ENCODE data around the gene HOTAIR. TPM values are rescaled to one million over a fixed set of nuclear protein-coding genes. Genes with fewer than 3 reads are reported as not detected.

The HOTAIR gene
- total RNA-seq, 1 donor from 2014 or later = not detected

- no peaks in the 10 kb centered on the region for H3K79me2 ChIP-seq (ENCODE audit: low read depth)
- peaks cover 100% of the 10 kb centered on the region for H3K27me3 ChIP-seq
- TF ChIP-seq CTCF (IDR thresholded peaks at IDR 0.05) (no peak), EZH2 (IDR thresholded peaks at IDR 0.05) (peak; percentile 83), EZH2phosphoT487 (IDR thresholded peaks at IDR 0.05) (peak; percentile 78)
- peaks cover 5% of the 10 kb centered on the region for H3F3A ChIP-seq (ENCODE audit: low read depth)
- Mint-ChIP-seq H3K4me1 (no peaks in the 10 kb centered on the region), H3K27ac (no peak overlapping the region), H3K27me3 (ENCODE audit: insufficient read depth, low read depth) (peaks cover 96% of the 10 kb centered on the region), H3K36me3 (no peaks in the 10 kb centered on the region), H3K4me3 (no peak overlapping the region), H3K9me3 (peaks cover under 1% of the 10 kb centered on the region)
- no peaks in the 10 kb centered on the region for H3K36me3 ChIP-seq
- H3K9me3 ChIP-seq (ENCODE audit: low read depth) = no peaks in the 10 kb centered on the region
- H3K27ac ChIP-seq = no peak overlapping the region
- no peak overlapping the region for H2AFZ ChIP-seq (replicated peaks)
- no peak overlapping the region for H3K4me3 ChIP-seq
- DNase-seq (ENCODE audit: low spot score) = peak; percentile 40
- H4K20me1 ChIP-seq (ENCODE audit: low read depth) = peaks cover 71% of the 10 kb centered on the region
- no peak overlapping the region for H3K4me2 ChIP-seq
- no peaks in the 10 kb centered on the region for H3K4me1 ChIP-seq
- no peak overlapping the region for H3K9ac ChIP-seq
Observed at GRCh38 chr12:53951577-53952334, 23.0 kb downstream of the HOTAIR start.

DNA sequence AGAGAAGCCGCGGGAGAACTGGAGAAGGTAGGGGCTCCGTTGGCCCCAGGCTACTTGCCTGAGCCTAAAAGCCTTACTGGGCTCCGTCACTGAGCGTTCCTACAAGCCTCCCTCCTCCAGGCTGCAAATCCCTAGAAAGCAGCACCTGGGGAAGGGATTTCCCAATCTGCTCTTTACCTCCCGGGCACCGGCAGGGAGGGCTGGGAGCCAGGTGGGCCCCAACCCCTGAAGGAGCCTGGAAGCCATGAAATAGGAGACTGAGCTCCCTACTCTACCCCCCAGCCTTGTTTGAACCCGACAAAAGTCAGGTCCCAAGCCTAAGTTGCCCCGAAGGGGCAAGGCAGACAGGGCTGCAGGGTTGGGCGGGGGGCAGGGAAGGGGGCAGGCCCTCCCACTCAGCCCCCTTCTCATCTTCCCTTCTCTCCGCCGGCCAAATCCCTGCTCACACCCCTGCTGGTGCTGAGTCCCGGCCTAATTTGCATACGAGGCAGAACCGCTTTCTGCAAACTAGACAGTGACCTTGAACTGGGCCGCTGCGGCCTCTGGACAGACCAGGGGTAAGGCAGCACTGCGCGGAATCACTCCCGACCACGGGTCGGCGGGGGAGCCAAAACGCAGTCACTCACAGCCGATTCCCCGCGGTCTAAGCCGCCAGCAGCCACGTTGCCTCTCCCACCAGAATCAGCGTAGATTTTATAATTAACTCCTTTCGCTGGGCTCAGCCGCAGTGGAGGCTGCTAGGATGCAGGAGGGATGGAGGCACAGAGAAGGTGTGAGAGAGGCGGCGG lies 23.8 kb downstream of the HOTAIR start:
- no peak for DNase-seq (ENCODE audit: low spot score)
- H3K4me1 Mint-ChIP-seq = no peaks in the 10 kb centered on the region
- Histone ChIP-seq H3K4me1 (no peaks in the 10 kb centered on the region), H3K27me3 (peaks cover 100% of the 10 kb centered on the region), H3K9me3 (ENCODE audit: low read depth) (no peaks in the 10 kb centered on the region), H3K9ac (no peak overlapping the region), H3K27ac (no peak overlapping the region), H3F3A (ENCODE audit: low read depth) (peaks cover 5% of the 10 kb centered on the region), H3K4me2 (no peak overlapping the region), H3K36me3 (no peaks in the 10 kb centered on the region), H3K79me2 (ENCODE audit: low read depth) (no peaks in the 10 kb centered on the region), H3K4me3 (no peak overlapping the region), H2AFZ (replicated peaks) (no peak overlapping the region), H4K20me1 (ENCODE audit: low read depth) (peaks cover 67% of the 10 kb centered on the region)
- no peak overlapping the region for H3K27ac Mint-ChIP-seq
- no peaks in the 10 kb centered on the region for H3K36me3 Mint-ChIP-seq
- no peak overlapping the region for H3K4me3 Mint-ChIP-seq
- peaks cover 4% of the 10 kb centered on the region for H3K9me3 Mint-ChIP-seq
- TF ChIP-seq EZH2 (IDR thresholded peaks at IDR 0.05) (peak; percentile 84), CTCF (IDR thresholded peaks at IDR 0.05) (no peak), EZH2phosphoT487 (IDR thresholded peaks at IDR 0.05) (peak; percentile 52)
- H3K27me3 Mint-ChIP-seq (ENCODE audit: insufficient read depth, low read depth) = peaks cover 96% of the 10 kb centered on the region

- Mint-ChIP-seq H3K36me3 (no peaks in the 10 kb centered on the region), H3K9me3 (peaks cover 4% of the 10 kb centered on the region), H3K4me1 (no peaks in the 10 kb centered on the region), H3K4me3 (no peak overlapping the region), H3K27ac (no peak overlapping the region), H3K27me3 (ENCODE audit: insufficient read depth, low read depth) (peaks cover 96% of the 10 kb centered on the region)
- DNase-seq (ENCODE audit: low spot score) = no peak
- peak; percentile 38 for TF ChIP-seq EZH2 (IDR thresholded peaks at IDR 0.05)
- TF ChIP-seq CTCF (IDR thresholded peaks at IDR 0.05) = no peak
- peak; percentile 13 for TF ChIP-seq EZH2phosphoT487 (IDR thresholded peaks at IDR 0.05)
- Histone ChIP-seq H3K9me3 (ENCODE audit: low read depth) (no peaks in the 10 kb centered on the region), H3K36me3 (no peaks in the 10 kb centered on the region), H2AFZ (replicated peaks) (no peak overlapping the region), H3K4me1 (no peaks in the 10 kb centered on the region), H3K9ac (no peak overlapping the region), H3K27ac (no peak overlapping the region), H3K27me3 (peaks cover 100% of the 10 kb centered on the region), H3F3A (ENCODE audit: low read depth) (peaks cover 5% of the 10 kb centered on the region), H3K79me2 (ENCODE audit: low read depth) (no peaks in the 10 kb centered on the region), H4K20me1 (ENCODE audit: low read depth) (peaks cover 61% of the 10 kb centered on the region), H3K4me2 (no peak overlapping the region), H3K4me3 (no peak overlapping the region)
Observed at GRCh38 chr12:53950437-53950773, 24.3 kb downstream of the HOTAIR start.

Data from neural progenitor cell (in vitro differentiated cells).